Hematopoietic multipotent progenitor cell treated with erythropoietin and hydrocortisone succinate and interleukin-3 and kit ligand, for 17 days (in vitro differentiated cells): ENCODE data around the gene NCAPH2.

Experiments
- DNase-seq: peaks from one replicate; pipeline ENCODE4 v3.0.0-alpha.2; 2015; ENCODE audit warnings: low spot score

The NCAPH2 gene

DNA sequence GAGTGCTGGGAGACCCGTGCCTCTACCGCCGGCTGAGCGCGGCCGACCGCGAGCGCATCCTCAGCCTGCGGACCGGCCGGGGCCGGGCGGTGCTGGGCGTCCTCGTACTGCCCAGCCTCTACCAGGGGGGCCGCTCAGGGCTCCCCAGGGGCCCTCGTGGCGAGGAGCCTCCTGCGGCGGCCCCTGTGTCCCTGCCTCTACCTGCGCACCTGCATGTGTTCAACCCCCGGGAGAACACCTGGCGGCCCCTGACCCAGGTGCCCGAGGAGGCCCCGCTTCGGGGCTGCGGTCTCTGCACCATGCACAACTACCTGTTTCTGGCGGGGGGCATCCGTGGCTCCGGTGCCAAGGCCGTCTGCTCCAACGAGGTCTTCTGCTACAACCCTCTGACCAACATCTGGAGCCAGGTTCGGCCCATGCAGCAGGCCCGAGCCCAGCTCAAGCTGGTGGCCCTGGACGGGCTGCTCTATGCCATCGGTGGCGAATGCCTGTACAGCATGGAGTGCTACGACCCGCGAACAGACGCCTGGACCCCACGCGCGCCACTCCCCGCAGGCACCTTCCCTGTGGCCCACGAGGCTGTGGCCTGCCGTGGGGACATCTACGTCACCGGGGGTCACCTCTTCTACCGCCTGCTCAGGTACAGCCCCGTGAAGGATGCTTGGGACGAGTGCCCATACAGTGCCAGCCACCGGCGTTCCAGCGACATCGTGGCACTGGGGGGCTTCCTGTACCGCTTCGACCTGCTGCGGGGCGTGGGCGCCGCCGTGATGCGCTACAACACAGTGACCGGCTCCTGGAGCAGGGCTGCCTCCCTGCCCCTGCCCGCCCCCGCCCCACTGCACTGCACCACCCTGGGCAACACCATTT is 41.1 kb downstream of the NCAPH2 start:
- DNase-seq = no peak

DNA sequence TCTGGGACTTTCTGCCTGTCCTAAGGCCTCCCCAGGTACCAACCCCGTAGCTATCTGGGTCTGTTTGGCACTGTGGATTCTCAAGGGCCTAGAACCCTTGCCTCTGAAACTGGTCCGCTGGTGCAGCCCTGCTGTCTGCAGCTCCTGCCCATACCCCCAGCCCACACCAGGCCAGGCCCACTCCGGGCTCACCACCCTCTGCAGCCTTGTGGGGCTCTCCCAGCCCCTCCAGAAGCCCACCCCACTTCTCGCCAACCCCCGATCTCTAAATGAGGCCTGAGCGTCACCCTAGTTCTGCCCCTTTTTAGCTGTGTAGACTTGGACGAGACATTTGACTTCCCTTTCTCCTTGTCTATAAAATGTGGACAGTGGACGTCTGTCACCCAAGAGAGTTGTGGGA is 42.4 kb downstream of the NCAPH2 start:
- DNase-seq = no peak

GRCh38 chr22:50551160-50551752 is 43.2 kb downstream of the NCAPH2 start:
- DNase-seq = no peak

- no peak for DNase-seq
Observed at GRCh38 chr22:50553310-50553709, 45.3 kb downstream of the NCAPH2 start.

DNA sequence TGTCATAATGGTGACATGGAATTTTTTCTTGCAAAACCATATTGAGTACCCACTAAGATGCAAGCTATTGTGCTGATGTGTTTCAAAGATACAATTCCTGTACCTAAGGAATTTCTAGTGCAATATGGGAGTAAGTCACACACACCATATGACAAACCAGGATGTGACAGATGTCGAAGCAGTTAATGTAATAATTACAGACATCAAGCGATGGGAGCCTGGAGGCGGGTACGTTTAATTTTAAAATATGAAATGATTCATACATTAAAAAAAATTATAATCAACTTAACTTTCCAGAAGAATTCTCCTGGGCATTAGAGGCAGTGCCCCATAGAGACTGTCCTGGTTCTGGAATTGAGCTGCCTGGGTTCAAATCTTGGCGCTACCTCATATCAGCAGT is 48.7 kb downstream of the NCAPH2 start:
- no peak for DNase-seq

DNA sequence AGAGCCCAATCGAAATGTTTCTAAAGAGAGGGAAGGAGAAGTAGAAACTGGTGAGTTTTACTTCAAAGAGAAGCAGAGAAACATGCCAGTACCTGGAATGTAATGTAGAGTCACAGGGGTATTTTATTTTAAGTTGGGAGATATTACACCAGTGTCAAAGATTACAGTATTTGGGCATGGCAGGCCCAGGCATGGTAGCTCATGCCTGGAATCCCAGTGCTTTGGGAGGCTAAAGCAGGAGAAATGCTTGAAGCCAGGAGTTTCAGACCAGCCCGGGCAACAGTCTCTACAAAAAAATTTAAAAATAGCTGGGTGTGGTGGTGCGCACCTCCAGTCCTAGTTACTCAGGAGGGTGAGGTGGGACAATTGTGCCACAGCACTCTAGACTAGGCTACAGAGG is 52.0 kb downstream of the NCAPH2 start:
- DNase-seq = no peak

GRCh38 chr22:50561401-50562358 is 53.7 kb downstream of the NCAPH2 start:
- DNase-seq = no peak

DNA sequence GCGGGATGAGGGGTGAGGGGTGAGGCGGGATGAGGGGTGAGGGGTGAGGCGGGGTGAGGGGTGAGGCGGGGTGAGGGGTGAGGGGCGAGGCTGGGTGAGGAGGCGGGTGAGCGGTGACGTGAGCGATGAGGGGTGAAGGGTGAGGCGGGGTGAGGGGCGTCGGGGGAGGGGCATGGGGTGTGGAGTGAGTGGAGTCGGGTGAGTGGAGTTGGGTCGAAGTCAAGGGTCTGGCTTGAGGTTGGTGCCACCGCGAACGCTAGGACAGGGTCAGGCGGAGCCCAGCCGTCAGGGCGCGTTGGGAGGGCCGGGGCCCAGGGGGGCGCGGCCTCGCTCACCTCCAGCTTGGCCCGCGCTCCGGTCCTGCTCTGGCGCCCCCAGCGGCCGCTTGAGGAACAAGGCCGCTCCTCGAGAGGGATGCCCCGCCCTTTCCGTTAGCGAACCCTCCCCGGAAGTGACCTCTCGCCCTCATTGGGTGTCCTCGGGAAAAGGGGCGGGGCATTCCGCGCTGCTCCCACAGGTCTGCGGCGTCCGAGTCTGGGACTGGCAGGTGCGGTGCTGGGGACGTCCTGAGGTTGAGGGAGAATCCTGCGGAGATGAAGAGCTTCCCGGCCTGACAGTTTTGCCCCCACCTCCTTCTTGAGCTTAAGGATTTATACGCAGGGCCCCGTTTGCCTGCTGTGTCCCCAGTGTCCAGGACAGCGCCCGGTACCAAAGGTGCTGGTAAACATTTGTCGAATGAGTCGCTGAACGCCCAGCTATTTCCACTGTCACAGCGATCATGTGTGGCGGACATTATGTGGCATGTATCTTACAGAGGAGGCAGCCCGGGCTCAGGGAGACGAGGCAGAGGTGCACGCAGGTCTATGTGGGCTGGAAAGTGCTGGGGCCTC is 54.7 kb downstream of the NCAPH2 start, which contains the start of gene SYCE3:
Gene SYCE3 (minus strand): TSS at position 397 of the 890 bp plus-strand sequence. CDS start 6,514 bp downstream, outside the sequence.
- peak; percentile 97 for DNase-seq

- DNase-seq = no peak
Observed at GRCh38 chr22:50563413-50564160, 55.6 kb downstream of the NCAPH2 start.

- no peak for DNase-seq
Observed at GRCh38 chr22:50564289-50564688, 56.3 kb downstream of the NCAPH2 start.

DNA sequence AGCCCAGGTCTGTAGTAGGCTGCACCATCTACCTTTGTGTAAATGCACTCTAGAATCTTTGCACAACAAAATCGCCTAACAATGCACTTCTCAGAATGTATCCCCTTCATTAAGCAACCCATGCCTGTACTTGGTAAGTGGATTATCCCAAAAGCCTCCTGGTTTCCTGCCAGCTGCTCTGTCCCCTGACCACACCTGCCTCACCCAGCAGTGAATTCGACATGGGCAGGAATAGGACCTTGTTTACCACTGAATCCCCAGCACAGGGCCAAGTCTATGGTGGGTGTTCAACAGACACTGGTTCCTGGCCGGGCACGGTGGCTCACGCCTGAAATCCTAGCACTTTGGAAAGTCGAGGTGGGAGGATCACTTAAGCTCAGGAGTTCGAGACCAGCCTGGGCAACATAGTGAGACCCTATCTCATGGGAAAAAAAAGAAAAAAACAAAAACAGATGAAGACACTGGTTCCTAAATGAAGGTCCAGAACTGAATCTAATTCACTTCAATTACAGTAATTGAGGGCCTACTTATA is 59.8 kb downstream of the NCAPH2 start:
- DNase-seq = no peak

DNA sequence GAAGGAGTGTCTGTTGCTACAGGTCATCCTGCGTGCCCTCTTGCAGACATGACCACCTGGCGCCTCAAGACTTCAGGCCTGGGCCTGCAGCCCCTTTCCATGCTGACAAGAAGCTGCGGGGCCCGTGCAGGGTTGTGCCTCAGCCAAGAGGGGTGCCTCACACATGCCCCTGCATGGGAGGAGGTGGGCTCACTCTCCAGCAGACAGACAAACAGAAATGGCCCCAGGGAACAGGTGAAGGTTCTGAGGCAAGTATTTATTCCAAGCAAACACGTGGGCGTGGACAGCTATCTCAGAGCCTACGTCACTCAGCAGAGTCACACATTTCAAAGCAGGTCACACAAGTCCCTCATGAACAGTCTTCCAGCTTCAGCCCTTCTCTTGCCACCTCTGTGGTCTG is 60.6 kb downstream of the NCAPH2 start:
- no peak for DNase-seq

DNA sequence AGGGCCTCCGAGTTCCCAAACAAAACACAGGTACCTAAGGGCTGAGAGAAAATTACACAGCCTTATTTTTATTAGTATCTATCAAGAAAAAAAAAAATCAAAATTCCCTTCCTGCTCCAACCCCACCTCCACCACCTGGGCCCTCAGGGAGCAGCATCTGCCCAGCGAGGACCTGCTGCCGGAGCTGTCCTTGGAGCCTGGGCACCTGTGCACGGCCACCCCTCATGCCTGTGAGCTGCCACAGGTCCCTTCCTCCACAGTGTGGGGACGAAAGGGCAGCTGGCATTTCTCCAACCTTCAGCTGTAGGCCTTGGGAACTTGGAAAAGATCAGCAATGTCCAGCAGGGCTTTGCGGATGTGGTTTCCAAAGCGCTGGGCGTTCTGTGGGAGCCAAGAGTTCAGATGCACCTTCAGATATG is 61.0 kb downstream of the NCAPH2 start:
- DNase-seq = no peak

GRCh38 chr22:50569896-50570535 is 62.0 kb downstream of the NCAPH2 start:
- no peak for DNase-seq

DNA sequence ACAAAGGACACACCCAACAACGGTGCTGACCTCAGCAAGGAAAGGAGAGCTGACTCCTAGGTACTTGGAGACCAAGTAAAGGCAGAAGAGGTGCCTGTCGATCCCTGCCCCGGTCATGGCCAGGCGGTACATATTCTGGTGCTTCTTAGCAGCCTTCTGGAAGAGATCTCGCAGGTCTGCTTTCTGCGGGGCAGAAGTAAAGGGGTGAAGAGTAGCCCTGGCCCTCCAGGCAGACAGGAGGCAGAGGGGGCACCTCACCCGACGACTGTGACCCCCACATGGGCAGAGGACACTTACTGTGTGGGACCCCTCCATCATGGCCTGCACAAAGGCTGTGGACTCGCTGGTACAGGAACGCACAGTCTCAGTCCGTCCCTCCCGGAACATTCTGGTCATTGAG is 62.8 kb downstream of the NCAPH2 start:
- no peak for DNase-seq

- no peak for DNase-seq
Observed at GRCh38 chr22:50571264-50572175, 63.5 kb downstream of the NCAPH2 start.

DNA sequence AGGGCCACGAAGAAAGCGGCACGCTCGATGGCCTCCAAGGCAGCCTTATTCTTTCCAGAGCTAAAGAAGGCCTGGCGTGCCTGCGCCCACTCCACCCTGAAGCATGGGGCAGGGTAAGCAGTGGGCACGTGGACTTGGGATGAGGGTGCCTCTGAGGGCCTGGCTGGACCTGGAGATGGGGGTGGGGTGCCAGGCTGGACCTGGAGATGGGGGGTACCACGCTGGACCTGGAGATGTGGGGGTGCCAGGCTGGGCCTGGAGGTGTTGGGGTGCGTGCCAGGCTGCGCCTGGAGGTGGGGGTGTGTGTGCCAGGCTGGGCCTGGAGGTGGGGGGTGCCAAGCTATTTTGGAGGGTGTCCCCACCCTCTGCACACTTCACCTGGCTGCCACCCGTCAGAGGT is 64.9 kb downstream of the NCAPH2 start:
- DNase-seq = no peak

- no peak for DNase-seq
Observed at GRCh38 chr22:50573491-50574382, 65.7 kb downstream of the NCAPH2 start.
